Activated CD4-positive, alpha-beta T cell treated with anti-CD3 and anti-CD28 coated beads for 48 hours (primary cell): ENCODE data around the gene GNL2.
"Not testable (repeated sequence)": the region's sequence is repeated elsewhere in the genome, so short reads cannot be mapped to it uniquely, and the experiment has no call there.

Experiments
- DNase-seq: peaks from one replicate; pipeline ENCODE4 v3.0.0-alpha.2; 2020

Gene GNL2

DNA sequence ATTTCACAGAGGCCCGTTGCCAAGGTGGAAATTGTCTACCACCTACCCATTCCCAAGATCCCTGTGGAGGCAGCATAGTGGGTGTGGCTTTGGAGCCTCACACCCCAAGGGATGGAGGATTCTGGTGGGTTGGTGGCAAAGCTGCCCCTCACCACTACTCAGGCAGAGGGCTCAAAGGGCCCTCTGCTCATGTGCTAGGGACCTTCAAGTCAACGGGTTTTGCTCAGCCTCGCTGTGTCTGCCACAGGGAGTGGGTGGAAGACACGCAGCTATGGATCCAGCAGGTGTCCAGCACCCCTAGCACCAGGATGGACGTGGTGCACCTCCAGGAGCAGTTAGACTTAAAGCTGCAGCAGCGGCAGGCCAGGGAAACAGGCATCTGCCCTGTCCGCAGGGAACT lies 36.7 kb downstream of the GNL2 start:
- no peak for DNase-seq

DNA sequence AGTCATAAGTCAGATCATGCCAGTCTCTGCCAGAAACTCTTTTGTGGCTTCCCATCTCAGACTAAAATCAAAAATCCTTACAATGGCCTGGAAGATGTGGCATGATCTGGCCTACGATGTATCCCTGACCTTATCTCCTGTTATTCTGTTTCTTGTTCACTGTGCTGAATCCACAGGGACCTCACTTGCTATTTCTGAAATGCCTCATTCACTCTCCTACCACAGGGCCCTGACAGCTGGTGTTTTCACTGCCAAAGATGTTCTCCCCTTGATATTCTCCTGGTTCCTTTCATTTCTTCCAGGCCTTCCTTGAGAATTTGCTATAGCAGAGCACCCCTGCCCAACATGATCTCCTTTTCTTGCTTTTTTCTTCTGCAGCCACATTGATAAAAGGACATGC lies 37.3 kb downstream of the GNL2 start:
- no peak for DNase-seq

DNA sequence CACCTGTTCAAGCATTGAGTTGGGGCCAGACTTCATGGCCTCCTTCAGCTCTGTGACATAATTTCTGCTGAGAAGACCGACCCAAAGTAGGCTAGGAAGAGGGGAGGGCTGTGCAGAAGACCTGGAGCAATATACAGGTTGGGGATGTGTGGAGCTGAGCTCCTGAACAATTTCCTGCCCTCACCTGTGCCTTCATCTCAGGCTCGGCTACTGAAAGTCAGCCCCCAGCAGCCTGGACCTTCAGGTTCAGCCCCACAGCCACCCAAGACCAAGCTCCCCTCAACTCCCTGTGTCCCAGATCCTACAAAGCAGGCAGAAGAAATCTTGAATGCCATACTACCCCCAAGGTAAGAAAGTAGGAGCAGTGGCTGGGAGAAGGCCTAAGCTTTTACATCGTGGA lies 38.3 kb downstream of the GNL2 start:
- DNase-seq = no peak

DNA sequence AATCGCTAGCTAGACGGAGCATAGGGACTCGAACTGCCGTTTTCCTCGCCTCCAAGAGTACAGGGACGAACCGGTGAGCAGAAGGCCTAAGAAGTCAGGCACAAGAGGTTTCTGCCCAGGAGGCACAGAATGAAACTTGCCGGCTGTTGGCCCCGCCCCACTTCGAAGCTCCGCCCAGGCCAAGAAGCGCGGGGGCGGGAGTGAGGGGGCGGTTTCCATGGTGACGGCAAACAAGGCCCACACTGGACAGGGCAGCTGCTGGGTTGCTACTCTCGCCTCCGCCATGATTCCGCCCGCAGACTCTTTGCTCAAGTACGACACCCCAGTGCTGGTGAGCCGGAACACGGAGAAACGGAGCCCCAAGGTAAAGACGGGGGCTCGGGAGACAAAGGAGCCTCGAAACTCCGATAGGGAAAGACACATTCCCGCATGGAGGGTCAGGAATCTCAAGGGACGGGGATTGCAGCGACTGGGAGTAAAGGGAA lies 39.0 kb downstream of the GNL2 start, which contains the start of gene DNALI1:
DNALI1 (plus strand) TSS at position 229 of the 485 bp plus-strand sequence; CDS start at position 284, 55 bp downstream.
- DNase-seq = peak; percentile 58

DNA sequence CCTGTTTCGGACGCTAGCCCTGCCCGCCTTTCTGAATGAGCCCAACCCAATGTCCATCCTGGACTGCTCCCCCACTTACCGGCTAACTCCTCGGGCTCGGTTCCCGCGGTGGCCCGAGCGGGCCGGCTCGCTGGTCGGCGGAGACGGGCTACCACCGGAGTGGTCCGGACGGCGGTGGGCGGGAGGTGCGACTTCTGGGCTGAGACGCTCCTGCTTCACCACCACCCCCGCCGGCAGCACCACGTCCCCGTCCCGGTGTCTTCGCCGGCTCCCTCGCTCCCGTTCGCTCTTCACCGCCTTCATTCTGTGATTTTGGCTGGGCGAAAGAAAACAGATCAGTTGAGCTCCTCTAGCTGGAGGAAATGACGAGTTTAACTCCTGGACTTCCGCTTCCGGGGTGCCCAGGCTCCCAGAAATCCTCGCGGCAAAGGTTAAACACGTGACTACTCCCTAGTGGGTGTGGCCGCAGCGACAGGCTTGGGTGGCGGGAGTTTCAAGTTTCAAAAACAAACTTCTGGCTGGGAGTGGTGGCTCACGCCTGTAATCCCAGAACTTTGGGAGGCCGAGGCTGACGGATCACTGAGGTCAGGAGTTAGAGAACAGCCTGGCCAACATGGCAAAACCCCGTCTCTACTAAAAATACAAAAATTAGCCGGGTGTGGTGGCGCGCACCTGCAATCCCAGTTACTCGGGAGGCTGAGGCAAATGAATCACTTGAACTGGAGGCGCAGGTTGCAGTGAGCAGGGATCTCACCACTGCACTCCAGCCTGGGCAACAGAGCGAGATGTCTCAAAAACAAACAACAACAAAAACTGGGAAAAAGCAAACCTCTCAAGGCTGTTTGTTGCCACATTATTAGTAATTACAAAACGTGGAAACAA lies 41.6 kb downstream of the GNL2 start, which contains the start of gene SNIP1:
SNIP1 (minus strand) TSS at position 367 of the 882 bp plus-strand sequence; CDS start at position 303, 64 bp downstream.
- DNase-seq = peak; percentile 94

DNA sequence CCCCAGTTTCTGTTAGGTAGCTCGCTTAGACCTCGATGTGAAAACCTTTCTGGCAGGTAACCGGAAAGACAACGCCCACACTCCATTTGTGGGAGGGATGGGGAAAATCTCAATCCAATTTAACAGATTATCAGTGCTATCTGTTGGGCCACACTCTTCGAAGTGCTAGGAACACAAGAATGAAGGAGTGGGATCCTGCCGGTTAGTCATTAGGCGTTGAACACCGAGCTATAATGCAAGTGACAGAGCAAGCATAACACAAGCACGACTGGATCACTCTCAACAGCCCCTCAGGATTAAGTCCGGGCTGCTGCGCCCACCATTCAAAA lies 42.2 kb downstream of the GNL2 start:
- peak; percentile 8 for DNase-seq

DNA sequence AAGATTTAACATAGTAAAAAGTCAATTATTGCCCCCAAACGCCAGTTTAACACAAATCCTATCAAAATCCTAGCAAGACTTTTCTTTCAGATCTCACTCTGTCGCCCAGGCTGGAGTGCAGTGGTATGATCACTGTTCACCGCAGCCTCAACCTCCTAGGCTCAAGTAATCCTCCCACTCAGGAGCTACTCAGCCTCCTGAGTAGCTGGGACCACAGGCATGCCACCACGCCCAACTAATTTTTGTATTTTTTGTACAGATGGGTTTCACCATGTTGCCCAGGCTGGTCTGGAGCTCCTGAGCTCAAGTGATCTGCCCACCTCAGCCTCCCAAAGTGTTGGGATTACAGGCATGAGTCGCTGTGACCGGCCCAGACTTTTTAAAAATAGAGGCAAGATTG lies 46.4 kb downstream of the GNL2 start:
- no peak for DNase-seq

DNA sequence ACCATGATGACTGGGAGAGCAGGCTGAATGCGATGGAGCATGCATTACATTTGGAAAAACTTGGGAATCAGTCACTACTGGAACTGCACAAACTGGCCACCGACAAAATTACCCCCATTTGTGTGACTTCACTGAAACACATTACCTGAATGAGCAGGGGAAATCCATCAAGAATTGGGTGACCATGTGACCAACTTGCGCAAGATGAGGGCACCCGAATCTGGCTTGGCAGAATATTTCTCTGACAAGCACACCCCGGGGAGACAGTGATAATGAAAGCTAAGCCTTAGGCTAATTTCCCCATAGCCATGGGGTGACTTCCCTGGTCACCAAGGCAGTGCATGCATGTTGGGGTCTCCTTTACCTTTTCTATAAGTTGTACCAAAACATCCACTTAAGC lies 50.7 kb downstream of the GNL2 start:
- no peak for DNase-seq

DNA sequence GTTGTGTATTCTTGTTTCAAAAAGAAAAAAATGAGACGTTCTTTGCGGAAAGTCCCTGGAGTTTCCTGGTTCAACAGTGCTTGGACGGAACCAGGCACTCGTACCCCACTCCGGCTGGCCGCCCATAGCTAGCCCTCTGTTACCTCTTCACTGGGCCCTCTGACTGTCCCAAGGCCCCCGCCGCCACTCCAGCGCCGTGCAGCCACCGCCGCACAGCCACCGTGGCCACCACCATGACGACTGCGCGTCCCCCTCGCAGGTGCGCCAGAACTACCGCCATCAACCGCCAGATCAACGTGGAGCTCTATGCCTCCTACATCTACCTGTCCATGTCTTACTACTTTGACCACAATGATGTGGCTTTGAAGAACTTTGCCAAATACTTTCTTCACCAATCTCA lies 51.2 kb downstream of the GNL2 start:
- DNase-seq = no peak

DNA sequence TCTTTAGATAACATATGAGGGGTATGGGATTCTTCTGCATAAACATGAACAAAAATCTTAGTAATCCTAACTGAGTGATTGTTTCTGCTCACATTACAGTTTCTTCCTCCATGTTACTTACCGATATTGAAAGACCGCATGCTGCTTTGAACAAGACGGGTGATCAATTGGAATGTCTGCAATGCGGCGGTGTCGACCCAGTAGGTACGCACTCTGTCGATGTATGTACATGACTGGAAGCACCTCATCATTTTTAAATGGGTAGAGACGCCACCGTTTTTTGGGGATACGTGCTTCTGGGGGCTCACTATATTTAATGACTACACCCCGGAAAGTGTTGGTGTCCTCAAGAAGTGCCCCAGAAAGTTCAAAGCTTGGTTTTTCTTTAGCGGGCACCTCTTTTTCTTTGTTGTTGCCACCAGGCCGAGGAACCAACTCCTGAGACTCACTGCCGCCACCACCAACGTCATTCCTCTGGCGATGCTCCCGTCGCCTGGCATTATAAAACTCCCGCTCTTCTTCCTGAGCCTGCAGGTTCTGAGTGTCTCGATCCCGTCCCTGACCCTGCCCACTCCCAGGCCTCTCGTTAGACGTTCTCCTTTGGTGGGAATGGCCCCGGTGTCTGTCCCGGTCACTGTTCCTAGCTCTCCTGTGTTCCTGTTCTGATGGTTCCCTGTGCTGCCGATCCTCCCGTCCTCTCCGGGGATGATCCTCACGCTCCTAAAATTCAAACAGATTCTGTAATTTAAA lies 55.5 kb downstream of the GNL2 start:
- no peak for DNase-seq

DNA sequence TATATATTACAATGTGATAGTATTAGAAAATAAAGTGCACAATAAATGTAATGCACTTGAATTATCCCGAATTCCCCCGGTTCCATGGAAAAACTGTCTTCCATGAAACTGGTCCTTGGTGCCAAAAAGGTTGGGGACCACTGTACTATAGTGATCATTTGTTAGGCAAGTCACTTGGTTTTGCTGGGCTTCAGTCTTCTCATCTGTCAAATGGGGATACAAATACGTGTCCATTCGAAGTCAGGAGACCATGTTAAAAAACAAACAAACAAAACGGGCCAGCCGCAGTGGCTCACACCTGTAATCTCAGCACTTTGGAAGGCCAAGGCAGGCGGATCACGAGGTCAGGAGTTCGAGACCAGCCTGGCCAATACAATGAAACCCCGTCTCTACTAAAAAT lies 56.6 kb downstream of the GNL2 start:
- DNase-seq = not testable (repeated sequence)

DNA sequence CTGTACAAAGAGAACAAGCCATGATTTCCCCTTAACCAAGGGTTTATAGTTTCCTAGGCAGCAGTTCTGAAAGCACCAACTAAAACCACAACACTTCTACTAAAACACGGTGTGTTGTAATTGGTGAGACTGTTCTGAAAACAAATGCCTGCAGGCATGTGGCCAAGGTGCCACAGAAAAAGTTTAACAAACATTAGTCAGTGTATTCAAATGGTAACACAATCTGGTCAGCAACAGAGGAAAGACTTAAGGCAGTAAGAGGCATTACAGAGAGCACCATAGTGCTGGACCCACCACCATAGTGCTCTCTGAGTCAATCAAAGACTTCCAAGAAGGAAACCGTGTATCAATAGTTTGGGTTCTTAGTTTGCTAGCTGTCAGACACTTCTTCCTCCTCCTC lies 58.4 kb downstream of the GNL2 start:
- peak; percentile 14 for DNase-seq

DNA sequence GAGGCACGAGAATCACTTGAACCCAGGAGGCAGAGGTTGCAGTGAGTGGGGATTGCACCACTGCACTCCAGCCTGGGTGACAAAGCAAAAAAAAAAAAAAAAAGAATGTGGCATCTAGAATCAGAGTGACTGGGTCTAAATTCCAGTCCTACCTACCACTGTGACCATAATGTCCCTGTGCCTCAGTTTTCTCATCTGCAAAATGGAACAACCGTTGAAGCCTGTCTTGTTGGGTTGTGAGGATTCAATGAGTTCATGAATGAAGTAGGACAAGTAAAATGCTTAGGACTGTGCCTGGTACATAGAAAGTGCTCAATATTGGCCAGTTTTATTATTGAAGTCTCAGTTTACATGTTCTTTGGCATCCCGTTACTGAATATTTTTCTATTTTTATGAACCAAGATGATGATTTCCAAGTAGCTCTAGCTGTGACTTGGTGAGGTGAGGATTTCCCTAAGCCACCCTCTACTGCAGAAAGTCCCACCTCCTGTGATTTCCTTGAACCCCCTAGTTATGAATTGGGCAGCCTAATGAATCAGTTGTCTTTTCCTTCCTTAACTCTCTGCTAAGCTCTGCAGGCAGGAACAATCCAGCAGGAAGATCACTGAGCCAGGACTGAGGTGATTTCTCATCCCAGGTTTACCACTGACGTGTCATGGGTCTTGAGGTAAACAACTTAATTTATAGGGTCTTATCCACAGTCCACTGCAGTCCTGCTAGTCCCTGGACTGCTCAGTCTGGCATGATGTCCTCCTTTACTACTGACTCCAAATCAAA lies 62.2 kb downstream of the GNL2 start:
- DNase-seq = no peak

DNA sequence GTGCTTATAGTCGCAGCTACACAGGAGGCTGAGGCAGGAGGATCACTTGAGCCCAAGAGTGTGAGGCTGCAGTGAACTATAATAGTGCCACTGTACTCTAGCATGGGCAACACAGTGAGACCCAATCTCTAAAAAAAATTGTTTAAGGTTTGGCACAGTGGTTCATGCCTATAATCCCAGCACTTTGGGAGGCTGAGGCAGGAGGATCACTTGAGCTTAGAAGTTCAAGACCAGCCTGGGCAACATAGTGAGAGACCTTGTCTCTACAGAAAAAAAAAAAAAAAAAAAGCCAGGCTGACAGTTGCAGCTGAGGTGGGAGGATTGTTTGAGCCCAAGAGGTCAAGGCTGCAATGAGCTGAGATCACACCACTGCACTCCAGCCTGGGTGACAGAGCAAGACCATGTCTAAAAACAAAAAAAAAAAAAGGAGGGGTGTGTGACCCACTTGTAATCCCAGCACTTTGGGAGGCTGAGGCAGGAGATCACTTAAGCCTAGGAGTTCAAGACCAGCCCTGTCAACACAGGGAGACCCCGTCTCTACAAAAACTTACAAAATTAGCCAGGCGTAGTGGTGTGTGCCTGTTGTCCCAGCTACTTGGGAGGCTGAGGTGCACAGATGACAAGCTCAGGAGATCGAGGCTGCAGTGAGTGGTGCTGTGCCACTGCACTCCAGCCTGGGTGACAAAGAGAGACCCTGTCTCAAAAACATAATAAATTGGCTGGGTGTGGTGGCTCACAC lies 63.1 kb downstream of the GNL2 start:
- DNase-seq = not testable (repeated sequence)

DNA sequence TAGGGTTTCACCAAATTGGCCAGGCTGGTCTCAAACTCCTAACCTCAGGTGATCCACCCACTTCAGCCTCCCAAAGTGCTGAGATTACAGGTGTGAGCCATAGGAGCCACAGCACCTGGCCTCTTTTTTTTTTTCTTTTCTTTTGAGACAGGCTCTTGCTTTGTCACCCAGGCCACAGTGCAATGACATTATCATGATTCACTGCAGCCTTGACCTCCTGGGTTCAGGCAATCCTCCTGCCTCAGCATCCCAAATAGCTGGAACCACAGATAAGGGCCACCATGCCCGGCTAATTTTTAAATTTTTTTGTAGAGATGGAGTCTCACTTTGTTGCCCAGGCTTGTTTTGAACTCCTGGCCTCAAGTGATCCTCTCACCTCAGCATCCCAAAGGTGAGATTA lies 65.8 kb downstream of the GNL2 start:
- not testable (repeated sequence) for DNase-seq

DNA sequence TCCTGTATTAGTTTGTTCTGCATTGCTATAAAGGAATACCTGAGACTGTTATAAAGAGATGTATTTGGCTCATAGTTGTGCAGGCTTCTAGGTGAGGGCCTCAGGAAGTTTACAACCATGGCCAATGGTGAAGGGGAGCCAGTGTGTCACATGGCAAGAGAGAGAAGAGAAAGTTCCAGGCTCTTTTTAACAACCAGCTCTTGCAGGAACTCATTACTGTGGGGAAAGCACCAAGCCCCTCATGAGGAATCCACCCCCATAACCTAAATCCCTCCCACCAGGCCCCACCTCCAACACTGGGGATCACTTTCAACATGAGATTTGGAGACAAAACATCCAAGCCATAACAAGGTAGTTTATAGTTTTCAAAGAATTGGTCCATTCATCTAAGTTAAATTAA lies 76.1 kb downstream of the GNL2 start:
- DNase-seq = no peak

DNA sequence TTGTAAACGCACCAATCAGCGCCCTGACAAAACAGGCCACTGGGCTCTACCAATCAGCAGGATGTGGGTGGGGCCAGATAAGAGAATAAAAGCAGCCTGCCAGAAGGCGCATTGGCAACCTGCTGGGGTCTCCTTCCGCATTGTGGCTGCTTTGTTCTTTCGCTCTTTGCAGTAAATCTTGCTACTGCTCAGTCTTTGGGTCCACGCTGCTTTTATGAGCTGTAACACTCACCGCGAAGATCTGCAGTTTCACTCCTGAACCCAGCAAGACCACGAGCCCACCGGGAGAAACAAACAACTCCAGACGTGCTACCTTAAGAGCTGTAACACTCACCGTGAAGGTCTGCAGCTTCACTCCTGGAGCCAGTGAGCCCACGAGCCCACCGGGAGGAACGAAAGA lies 76.8 kb downstream of the GNL2 start:
- peak; percentile 58 for DNase-seq

DNA sequence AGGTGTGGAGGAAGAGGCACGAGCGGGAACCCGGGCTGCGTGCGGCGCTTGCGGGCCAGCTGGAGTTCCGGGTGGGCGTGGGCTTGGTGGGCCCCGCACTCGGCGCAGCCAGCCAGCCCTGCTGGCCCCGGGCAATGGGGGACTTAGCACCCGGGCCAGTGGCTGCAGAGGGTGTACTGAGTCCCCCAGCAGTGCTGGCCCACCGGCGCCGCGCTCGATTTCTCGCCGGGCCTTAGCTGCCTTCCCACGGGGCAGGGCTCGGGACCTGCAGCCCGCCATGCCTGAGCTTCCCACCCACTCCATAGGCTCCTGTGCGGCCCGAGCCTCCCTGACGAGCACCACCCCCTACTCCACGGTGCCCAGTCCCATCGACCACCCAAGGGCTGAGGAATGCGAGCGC lies 77.5 kb downstream of the GNL2 start:
- not testable (repeated sequence) for DNase-seq

DNA sequence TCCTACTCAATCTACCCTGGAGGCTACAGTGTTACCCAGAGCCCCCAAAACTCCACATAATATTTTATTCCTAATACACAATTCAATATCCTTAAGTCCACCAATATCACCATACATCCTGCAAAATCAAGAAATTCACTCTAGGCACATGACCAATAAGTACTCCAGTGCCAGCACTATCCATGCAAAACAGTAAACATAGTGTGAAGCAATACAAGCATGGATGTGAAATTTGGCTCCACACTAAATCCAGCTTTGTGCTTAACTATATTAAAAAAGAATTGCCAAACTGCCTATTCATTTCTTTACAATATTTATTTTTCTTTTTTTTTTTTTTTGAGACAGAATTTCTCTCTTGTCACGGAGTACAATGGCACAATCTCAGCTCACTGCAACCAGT lies 78.2 kb downstream of the GNL2 start:
- DNase-seq = no peak
